Gastrocnemius medialis (tissue), 4 donors: ENCODE measurements around the gene DIP2A. TPM values are rescaled to one million over a fixed set of nuclear protein-coding genes. Genes with fewer than 3 reads are reported as not detected.

ENCODE experiments used
- ATAC-seq, 2 donors: fragments of 150-250 bp; one replicate each; pipeline ENCODE4 v1.9.1; 2016
- DNase-seq, 2 donors: peaks; one replicate each; pipeline ENCODE4 v3.0.0-alpha.2; 2019
- H3K27ac ChIP-seq, 4 donors: fragments of 200-600 bp; sonication (generic); 1 replicate in 1 of 4; 2 replicates in 3 of 4; pipeline ENCODE4 v1.5.1; 2016 to 2018; ENCODE audit warnings: mild to moderate bottlenecking in 2 of 4, moderate library complexity in 1 of 4
- H3K27me3 ChIP-seq, 3 donors: fragments of 200-600 bp; sonication (generic) in 2 of 3; 1 replicate in 1 of 3; 2 replicates in 2 of 3; pipeline versions ENCODE4 v1.5.1 to v1.6.0; 2016 to 2019; ENCODE audit warnings: mild to moderate bottlenecking in 1 of 3, moderate library complexity in 1 of 3
- H3K36me3 ChIP-seq, 2 donors: fragments of 200-600 bp; sonication (generic) in 1 of 2; one replicate each; pipeline ENCODE4 v1.5.1; 2017 to 2018
- H3K4me1 ChIP-seq, 2 donors: fragments of 200-600 bp; sonication (generic) in 1 of 2; one replicate each; pipeline ENCODE4 v1.5.1; 2016 to 2017; ENCODE audit warnings: mild to moderate bottlenecking in 2 of 2
- H3K4me3 ChIP-seq, 4 donors: fragments of 200-600 bp; sonication (generic) in 3 of 4; 1 replicate in 1 of 4; 2 replicates in 3 of 4; pipeline ENCODE4 v1.5.1; 2016 to 2019; ENCODE audit warnings: mild to moderate bottlenecking in 2 of 4
- H3K9me3 ChIP-seq, 3 donors: fragments of 200-600 bp; sonication (generic) in 2 of 3; 1 replicate in 1 of 3; 2 replicates in 2 of 3; pipeline ENCODE4 v1.5.1; 2016 to 2019
- POLR2A ChIP-seq, 2 donors: fragments of 450-650 bp; IDR thresholded peaks; one replicate each; pipeline ENCODE4 v1.6.1; 2017; ENCODE audit warnings: antibody characterized with exemption in 2 of 2, mild to moderate bottlenecking in 2 of 2, moderate library complexity in 2 of 2
- in situ Hi-C, 4 donors: fragments of 200-750 bp; cut with MboI; loops; one replicate each; pipeline versions ENCODE4 v1.15.0 to v1.8.0; 2017; ENCODE audit warnings: low sequenced_read_pairs in 4 of 4
- intact Hi-C: fragments of 100-400 bp; cut with DNase I; formaldehyde crosslinking; loops from one replicate; pipeline ENCODE4 v1.15.1; 2023; ENCODE audit warnings: low total_unique reads
- total RNA-seq, 4 donors: library from RNA; depleted of rRNA; stranded (reverse); fragments of >200 nt; gene quantifications; one replicate each; pipeline versions ENCODE4 v1.1.0 to v1.2.3, GENCODE V29; 2016
- TF ChIP-seq, protein P1 (sequence below), 5 experiments: fragments of 450-650 bp in 3 of 5; fragments of 200-600 bp in 2 of 5; sonication (generic) in 2 of 5; IDR thresholded peaks in 4 of 5; conservative IDR thresholded peaks in 1 of 5; 1 replicate in 4 of 5; 2 replicates in 1 of 5; pipeline ENCODE4 v1.5.1; 2016 to 2019; ENCODE audit warnings: antibody characterized with exemption in 5 of 5, mild to moderate bottlenecking in 3 of 5, moderate library complexity in 3 of 5

DIP2A gene
- total RNA-seq, 4 donors from 2014 or later, result 6.3 to 15.5 (median 11.8) TPM

DNA sequence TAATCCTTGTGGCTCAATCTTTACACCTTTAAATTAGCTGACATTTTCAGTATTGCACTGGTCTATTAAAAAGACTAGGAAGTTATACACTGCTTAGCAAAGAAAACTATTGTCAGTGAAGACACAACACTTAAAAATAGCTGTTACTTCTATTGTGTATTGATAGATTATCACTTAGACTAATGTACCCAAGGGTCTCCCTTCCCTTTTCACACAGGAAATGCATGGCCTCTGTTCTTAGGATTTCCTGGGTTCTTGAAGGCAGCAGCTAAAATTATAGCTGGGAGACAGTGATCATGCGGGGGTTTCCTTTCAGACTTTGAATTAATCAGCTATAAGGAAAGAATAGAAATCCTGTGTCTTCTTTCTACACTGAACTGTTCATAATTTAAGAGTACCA lies 12.8 kb downstream of the DIP2A start:
- H3K4me1 ChIP-seq, result peaks cover 0 to 15% of the 10 kb centered on the region in 2 donors
- peaks cover 0 to 6% of the 10 kb centered on the region in 2 donors for H3K36me3 ChIP-seq
- H3K27ac ChIP-seq, result no peak overlapping the region
- intact Hi-C loops, result no loop called here
- TF ChIP-seq POLR2A (IDR thresholded peaks at IDR 0.05), result no peak
- TF ChIP-seq, protein P1, sequence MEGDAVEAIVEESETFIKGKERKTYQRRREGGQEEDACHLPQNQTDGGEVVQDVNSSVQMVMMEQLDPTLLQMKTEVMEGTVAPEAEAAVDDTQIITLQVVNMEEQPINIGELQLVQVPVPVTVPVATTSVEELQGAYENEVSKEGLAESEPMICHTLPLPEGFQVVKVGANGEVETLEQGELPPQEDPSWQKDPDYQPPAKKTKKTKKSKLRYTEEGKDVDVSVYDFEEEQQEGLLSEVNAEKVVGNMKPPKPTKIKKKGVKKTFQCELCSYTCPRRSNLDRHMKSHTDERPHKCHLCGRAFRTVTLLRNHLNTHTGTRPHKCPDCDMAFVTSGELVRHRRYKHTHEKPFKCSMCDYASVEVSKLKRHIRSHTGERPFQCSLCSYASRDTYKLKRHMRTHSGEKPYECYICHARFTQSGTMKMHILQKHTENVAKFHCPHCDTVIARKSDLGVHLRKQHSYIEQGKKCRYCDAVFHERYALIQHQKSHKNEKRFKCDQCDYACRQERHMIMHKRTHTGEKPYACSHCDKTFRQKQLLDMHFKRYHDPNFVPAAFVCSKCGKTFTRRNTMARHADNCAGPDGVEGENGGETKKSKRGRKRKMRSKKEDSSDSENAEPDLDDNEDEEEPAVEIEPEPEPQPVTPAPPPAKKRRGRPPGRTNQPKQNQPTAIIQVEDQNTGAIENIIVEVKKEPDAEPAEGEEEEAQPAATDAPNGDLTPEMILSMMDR (IDR thresholded peaks at IDR 0.05 in 4 of 5, conservative IDR thresholded peaks at IDR 0.05 in 1 of 5), result no peak
- no peaks in the 10 kb centered on the region for H3K27me3 ChIP-seq
- no peaks in the 10 kb centered on the region for H3K9me3 ChIP-seq
- DNase-seq (no peak), ATAC-seq (no peak)
- H3K4me3 ChIP-seq, result no peak overlapping the region
- in situ Hi-C loops, result no loop called here

DNA sequence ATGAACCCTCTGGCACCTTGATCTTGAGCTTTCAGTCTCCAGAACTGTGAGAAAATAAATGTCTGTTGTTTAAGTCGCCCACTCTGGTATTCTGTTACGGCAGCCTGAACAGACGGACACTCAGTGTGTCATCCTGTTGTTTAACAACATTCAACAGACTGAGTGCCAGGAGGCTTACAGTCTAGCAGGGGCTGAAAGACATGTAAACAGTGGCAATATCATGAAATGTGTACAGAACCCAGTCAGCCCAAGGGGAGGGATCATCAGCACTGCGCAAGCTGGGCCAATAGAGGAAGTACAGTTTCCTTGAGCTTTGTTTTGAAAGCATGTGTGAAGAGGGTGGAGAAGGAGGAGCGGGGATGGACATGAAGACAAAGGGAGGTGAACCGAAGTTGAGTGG lies 13.6 kb downstream of the DIP2A start:
- peaks cover 0 to 6% of the 10 kb centered on the region in 2 donors for H3K36me3 ChIP-seq
- H3K4me1 ChIP-seq, result peaks cover 0 to 15% of the 10 kb centered on the region in 2 donors
- DNase-seq (no peak), ATAC-seq (no peak)
- intact Hi-C loops, result no loop called here
- H3K9me3 ChIP-seq, result no peaks in the 10 kb centered on the region
- no peak overlapping the region for H3K4me3 ChIP-seq
- no peak overlapping the region for H3K27ac ChIP-seq
- no peaks in the 10 kb centered on the region for H3K27me3 ChIP-seq
- TF ChIP-seq, protein P1 (IDR thresholded peaks at IDR 0.05 in 4 of 5, conservative IDR thresholded peaks at IDR 0.05 in 1 of 5), result no peak
- no peak for TF ChIP-seq POLR2A (IDR thresholded peaks at IDR 0.05)
- in situ Hi-C loops, result no loop called here

DNA sequence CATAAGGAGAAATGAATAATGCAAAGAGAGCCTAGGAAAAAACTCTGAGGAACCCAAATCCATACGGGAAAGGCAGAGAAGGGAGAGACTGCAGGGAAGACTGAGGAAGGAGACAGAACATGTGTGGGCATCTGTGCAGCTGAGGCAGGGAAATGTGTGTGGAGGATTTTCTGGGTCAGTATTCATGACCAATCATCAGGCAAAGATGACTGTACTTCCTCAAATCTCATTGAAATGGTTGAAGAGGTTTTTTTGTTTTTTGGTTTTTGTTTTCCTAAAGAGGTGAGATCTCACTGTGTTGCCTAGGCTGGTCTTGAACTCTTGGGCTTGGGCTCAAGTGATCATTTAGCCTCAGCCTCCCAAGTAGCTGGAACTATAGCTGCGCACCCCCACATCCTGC lies 15.7 kb downstream of the DIP2A start:
- Histone ChIP-seq H3K36me3 (peaks cover 0 to 4% of the 10 kb centered on the region in 2 donors), H3K27ac (no peak overlapping the region), H3K4me1 (peaks cover 19 to 31% of the 10 kb centered on the region in 2 donors), H3K9me3 (no peaks in the 10 kb centered on the region), H3K4me3 (no peak overlapping the region), H3K27me3 (no peaks in the 10 kb centered on the region)
- intact Hi-C loops, result no loop called here
- TF ChIP-seq, protein P1 (IDR thresholded peaks at IDR 0.05 in 4 of 5, conservative IDR thresholded peaks at IDR 0.05 in 1 of 5), result no peak
- no peak for TF ChIP-seq POLR2A (IDR thresholded peaks at IDR 0.05)
- in situ Hi-C loops, result no loop called here
- DNase-seq (no peak), ATAC-seq (no peak)

DNA sequence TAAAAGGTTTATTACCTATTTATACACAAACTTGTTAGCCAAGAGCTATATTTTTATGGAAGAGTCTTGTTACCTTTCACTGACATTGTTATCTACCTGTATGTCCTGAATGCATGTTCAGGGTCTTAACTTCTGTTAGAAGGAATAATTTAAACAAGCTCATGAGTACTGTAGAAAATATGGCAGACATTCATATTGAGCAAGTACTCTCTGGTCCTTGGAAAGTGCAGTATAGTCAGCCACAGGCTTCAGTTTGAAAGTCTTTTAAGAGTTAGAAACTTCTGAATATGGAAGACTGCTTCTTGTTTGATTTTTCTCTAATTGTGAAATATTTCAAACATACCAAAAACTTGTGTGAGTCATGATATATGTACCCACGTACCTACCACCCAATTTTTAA lies 16.6 kb downstream of the DIP2A start:
- in situ Hi-C loops (no loop called here), intact Hi-C loops (no loop called here)

DNA sequence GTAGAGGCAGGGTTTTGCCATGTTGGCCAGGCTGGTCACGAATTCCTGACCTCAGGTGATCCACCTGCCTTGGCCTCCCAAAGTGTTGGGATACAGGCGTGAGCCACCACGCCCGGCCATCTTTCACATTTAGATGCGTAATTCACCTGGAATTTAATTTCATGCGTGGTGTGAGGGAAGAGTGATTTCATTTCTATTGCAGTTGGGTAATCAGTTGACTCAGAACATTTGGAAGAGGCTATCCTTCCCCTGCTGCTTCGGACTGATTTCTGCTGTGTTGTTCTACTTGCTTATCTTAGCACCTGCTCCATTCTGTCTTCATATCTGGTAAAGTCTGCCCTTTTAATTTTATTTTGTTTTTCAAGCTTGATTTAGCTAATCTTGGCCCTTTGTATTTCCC lies 19.1 kb downstream of the DIP2A start:
- peak in 1 of 2 donors; percentile 27 for DNase-seq
- no peak overlapping the region for H3K4me3 ChIP-seq
- ATAC-seq, result peak; percentile 77 to 92
- no peaks in the 10 kb centered on the region for H3K27me3 ChIP-seq
- peaks cover 17 to 28% of the 10 kb centered on the region in 2 donors for H3K4me1 ChIP-seq
- no peaks in the 10 kb centered on the region for H3K36me3 ChIP-seq
- in situ Hi-C loops, result no loop called here
- peak overlapping the region; percentile 41 to 74 (median 72) for H3K27ac ChIP-seq
- no peaks in the 10 kb centered on the region for H3K9me3 ChIP-seq
- TF ChIP-seq, protein P1 (IDR thresholded peaks at IDR 0.05 in 4 of 5, conservative IDR thresholded peaks at IDR 0.05 in 1 of 5), result no peak
- TF ChIP-seq POLR2A (IDR thresholded peaks at IDR 0.05), result no peak
- intact Hi-C loops, result no loop called here

More for the DNA sequence above, 16.6 kb downstream of the DIP2A start:
- no peak for TF ChIP-seq POLR2A (IDR thresholded peaks at IDR 0.05)
- H3K4me1 ChIP-seq, result peaks cover 24 to 31% of the 10 kb centered on the region in 2 donors
- no peak overlapping the region for H3K27ac ChIP-seq
- no peaks in the 10 kb centered on the region for H3K36me3 ChIP-seq
- no peak for ATAC-seq
- no peaks in the 10 kb centered on the region for H3K27me3 ChIP-seq
- no peak overlapping the region for H3K4me3 ChIP-seq
- no peak for DNase-seq
- no peaks in the 10 kb centered on the region for H3K9me3 ChIP-seq
